AG08396 (cell line): ENCODE results near the gene SRRM4.
A peak's percentile ranks its signal among the peaks of the same experiment; 100 is the strongest.

Experiments
- DNase-seq: peaks from one replicate; pipeline ENCODE4 v3.0.0; 2012; ENCODE audit warnings: low spot score, mixed read lengths

Gene SRRM4

GRCh38 chr12:119168721-119169120 is 187.4 kb downstream of the SRRM4 start:
- DNase-seq = no peak

- no peak for DNase-seq
Measured at GRCh38 chr12:119169150-119169549, 187.8 kb downstream of the SRRM4 start.

DNA sequence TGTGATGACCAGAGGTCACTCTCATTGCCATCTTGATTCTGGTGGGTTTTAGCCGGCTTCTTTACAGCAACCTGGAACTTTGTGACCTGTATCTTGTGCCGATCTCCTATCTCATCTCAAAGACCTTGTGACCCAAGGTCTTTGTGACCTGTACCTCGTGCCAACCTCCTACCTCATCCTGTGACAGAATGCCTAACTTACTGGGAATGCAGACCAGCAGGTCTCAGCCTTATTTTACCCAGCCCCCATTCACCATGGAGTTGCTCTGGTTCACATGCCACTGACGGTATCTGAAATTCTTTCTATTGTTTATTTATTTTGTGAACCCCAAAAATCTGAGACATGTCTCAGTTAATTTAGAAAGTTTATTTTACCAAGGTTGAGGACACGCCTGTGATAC is 189.9 kb downstream of the SRRM4 start:
- DNase-seq = no peak

GRCh38 chr12:119171691-119172425 is 190.5 kb downstream of the SRRM4 start:
- no peak for DNase-seq

GRCh38 chr12:119175081-119175480 is 193.7 kb downstream of the SRRM4 start:
- DNase-seq = no peak

GRCh38 chr12:119176267-119177055 is 195.1 kb downstream of the SRRM4 start:
- peak; percentile 87 for DNase-seq

DNA sequence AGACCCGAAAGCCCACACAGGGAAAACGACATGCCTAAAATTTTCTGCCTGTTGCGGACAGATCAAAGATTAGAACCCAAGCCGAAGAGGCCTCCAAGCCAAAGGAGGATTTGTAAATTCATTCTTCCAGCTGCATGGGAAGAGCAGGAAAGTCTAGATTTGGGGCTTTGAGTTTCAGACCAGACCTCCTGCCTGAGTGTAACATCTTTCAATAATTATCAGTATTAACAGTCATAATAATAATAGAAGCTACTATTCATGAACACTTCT is 195.7 kb downstream of the SRRM4 start:
- DNase-seq = no peak

- no peak for DNase-seq
Measured at GRCh38 chr12:119177724-119178380, 196.5 kb downstream of the SRRM4 start.

- peak; percentile 94 for DNase-seq
Measured at GRCh38 chr12:119178544-119179334, 197.4 kb downstream of the SRRM4 start, which contains the start of gene HSPB8. HSPB8 (plus strand) TSS chr12:119178931; CDS start chr12:119179313, 382 bp downstream.

- peak; percentile 67 for DNase-seq
Measured at GRCh38 chr12:119179335-119180021, 198.1 kb downstream of the SRRM4 start.

DNA sequence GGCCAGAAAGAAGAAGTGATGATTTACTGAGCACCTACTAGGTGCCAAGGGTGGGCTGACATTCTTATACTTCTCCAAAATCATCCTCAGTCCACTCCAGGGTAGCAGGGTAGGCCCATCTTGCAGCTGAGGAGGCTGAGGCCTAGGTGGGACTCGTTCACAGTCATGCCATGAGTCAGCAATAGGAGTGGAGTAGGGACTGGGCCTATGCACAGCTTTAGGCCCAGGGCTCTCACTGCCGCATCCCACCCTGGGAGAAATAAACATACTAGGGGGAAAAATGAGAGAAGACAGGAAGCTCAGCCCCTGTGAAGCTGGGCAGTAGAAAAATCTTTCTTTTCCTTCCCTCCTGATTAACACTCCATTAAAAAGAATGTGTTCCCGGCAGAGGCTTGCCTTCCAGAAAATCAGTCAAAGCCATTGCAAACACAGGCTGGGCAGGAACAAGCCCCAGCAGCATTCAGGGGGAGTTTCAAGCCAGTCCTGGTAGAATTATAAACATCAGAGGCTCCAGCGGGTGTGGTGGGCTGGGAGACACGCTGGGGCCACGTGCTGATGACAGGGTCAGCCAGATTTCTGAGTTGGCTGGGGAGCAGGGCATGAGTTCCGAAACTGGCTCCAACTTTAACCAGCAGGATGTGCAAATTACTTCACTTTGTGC is 199.2 kb downstream of the SRRM4 start:
- peak; percentile 72 for DNase-seq

DNA sequence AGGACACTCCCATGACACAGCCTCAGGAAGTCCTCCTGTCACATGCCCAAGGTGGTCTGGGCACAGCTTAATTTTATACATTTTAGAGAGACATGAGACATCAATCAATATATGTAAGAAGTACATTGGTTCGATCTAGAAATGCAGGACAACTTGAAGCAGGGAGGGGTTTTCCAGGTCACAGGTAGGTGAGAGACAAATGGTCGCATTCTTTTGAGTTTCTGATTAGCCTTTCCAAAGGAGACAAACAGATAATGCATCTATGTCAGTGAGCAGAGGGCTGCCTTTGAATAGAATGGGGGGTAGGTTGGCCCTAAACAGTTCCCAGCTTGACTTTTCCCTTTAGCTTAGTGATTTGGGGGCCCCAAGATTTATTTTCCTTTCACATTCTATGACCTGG is 199.9 kb downstream of the SRRM4 start:
- no peak for DNase-seq

DNA sequence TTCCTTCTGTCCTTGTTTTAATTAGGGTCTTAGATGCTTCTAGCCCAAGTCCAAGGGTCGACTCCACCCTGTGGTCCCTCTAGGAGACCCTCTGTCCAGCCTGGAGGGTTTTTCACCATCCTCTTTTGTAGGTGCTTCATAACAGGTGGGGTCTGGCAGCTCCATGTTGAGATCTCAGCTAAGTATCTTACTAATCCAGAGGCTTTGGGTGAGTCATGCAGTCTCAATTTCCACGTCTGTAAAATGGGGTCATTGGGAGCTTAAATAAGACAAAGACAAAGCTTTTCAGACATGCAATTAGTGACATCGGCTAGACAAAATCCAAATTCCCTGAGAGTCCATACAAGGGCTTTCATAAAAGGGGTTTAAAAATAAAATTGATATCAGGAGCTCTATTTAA is 200.6 kb downstream of the SRRM4 start:
- DNase-seq = no peak

DNA sequence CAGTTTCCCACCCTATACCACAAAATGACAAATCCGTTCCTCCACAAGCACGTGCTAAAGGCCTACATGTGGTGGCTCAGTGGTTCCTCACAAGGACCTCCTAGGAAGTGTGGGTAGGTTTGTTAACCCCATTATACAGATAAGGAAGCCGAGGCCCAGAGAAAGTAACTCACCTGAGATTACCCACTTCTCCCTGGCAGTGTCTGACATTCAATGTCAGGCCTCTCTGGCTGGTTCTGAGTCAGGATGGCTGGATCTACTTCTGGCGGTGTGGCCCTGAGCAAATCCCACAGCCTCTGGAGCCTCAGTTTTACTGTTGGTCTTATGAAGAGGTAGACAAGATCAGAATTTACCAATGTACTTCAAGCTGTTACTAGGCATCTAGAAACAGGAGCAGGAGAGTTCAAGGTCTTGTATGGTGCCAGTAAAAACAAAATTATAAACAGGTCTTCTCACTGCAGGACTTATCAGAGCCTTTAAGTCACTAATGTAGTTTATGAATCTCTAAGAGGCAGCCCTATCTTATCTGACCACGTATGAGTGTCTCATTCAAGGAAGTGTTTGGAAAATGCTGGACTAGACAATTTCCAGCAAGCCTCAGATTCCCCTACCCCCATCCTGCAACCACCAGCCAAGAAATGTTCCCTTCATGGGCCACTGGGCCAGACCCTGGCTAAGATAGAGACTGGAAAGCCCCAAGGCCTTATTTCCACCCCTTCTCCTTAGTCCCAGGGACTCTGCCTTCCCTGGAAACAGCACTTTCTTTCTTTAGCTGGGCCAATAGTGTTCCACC is 201.6 kb downstream of the SRRM4 start:
- DNase-seq = no peak

GRCh38 chr12:119183942-119184695 is 202.8 kb downstream of the SRRM4 start:
- no peak for DNase-seq

DNA sequence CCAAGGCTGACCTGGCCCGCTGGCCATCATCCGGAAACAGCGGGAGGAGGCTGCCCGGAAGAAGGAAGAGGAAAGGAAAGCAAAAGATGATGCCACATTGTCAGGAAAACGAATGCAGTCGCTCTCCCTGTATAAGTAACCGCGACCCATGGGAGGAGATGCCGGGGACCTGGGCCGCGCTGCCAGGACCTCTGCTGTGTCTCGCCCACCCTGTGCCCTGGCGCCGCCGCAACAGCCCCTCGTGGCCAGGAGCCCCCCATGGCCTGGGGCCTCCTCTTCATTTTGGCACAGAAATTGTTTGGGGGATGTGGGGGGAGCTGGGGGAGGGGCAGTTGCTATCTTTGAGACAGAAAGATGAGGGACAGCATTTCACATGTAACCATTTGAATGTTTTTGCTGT is 213.9 kb downstream of the SRRM4 start:
- no peak for DNase-seq

DNA sequence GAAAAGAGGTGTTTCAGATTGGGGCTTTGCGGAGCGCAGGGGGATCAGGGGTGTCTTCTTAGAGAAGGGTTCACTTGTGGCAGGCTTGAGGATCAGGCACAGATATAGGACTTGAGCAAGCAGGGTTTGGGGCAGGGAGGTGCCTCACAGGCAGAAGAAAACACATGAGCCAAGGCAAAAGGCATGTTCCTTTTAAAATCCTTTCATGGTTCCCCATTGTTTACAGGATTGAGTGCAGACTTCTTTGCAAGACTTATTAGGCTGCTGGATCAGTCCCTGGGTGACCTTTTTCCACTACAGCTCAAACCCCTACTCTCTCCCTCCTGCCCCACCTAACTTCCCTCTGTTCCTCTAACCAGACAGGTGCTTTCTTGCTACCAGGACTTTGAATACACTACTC is 217.1 kb downstream of the SRRM4 start:
- no peak for DNase-seq

DNA sequence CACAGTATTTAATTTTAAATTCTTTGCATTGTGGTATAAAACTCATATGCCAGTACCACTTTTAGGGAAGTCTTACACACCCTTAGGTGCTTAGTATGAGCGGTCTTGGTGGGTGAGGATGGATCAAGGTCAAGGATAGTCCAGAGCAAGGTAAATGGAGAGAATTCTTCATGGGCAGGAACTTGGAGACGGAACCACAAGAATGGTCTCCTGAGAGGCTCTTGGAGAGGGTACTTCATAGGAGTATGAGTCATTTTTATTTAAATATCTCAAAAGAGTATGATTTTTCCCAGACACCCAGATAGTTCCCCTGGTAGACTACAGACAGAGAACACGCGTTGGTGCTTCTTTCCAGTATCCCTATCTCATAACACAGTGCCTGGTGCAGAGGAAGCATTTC is 219.3 kb downstream of the SRRM4 start:
- DNase-seq = no peak

DNA sequence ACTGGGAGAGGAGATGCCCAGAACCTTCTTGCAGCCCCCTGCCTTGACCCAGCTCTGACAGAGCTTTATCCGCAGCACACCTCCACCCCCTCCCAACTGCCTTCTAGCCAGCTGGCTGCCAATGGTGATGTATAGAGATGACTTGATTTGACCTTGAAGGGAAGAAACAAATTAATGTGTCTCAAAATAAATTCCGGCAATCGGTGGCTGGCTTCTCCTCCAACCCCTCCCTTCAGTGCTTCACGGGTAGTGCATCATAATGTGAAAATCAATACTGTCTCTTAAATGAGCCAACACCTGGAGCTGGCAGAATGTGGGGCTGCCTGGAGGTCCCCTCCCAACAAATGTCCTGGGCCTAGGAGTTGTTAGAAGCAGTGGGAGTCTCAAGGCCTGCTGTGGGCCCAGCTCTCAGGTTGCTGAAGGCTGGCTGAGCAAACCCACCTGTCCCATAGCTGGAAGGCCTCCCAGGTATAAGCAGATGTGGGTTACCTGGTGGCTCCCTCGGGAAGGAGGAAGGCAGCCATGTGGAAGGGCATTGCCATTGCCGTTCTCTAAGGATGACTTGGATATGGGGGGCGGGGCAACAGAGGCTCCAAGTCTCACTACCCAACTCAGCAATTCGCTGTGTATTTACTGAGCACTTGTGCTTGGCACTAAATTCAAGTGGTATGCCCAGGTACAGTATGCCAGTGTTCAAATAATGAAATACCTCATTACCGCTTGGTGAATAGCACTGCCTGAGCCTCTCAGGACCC is 220.6 kb downstream of the SRRM4 start:
- DNase-seq = no peak
